PC-3 (cell line): ENCODE data around the gene ABCD4.

Source experiments
- CTCF ChIP-seq: fragments of 300-600 bp; sonication (generic); conservative IDR thresholded peaks from 2 replicates; pipeline ENCODE4 v1.5.1; 2017; ENCODE audit warnings: antibody characterized with exemption, low read depth, mild to moderate bottlenecking, low read length
- EZH2phosphoT487 ChIP-seq: fragments of 300-600 bp; sonication (generic); IDR thresholded peaks from 2 replicates; pipeline ENCODE4 v1.6.1; 2018; ENCODE audit warnings: mild to moderate bottlenecking, antibody characterized with exemption, low read length, borderline replicate concordance

GRCh38 chr14:74347795-74348100 lies 45.0 kb upstream of the ABCD4 start:
- TF ChIP-seq EZH2phosphoT487: no peak
- TF ChIP-seq CTCF: no peak
